IMR-90 (cell line): ENCODE data around the gene GH2.

Source experiments
- BHLHE40 ChIP-seq: fragments of 150-350 bp; IDR thresholded peaks from 2 replicates; pipeline ENCODE4 v1.6.1; 2016; ENCODE audit warnings: mild to moderate bottlenecking, low read depth, low read length
- CEBPB ChIP-seq: IDR thresholded peaks from 2 replicates; pipeline ENCODE4 v1.6.1; 2012; ENCODE audit warnings: low read depth, low read length, improper control_type of control experiment
- CHD1 ChIP-seq: IDR thresholded peaks from 2 replicates; pipeline ENCODE4 v1.6.1; 2012; ENCODE audit warnings: low read depth, low read length, improper control_type of control experiment
- MAFK ChIP-seq: IDR thresholded peaks from 2 replicates; pipeline ENCODE4 v1.6.1; 2012; ENCODE audit warnings: low read depth, low read length, improper control_type of control experiment
- MAZ ChIP-seq: IDR thresholded peaks from 2 replicates; pipeline ENCODE4 v1.6.1; 2012; ENCODE audit warnings: low read depth, mild to moderate bottlenecking, low read length, improper control_type of control experiment, moderate library complexity, borderline replicate concordance
- NFE2L2 ChIP-seq: fragments of 150-350 bp; IDR thresholded peaks from 2 replicates; pipeline ENCODE4 v1.6.1; 2016; ENCODE audit warnings: low read depth, mild to moderate bottlenecking, low read length
- POLR2A ChIP-seq: IDR thresholded peaks from 2 replicates; pipeline ENCODE4 v1.6.1; 2012; ENCODE audit warnings: mild to moderate bottlenecking, low read depth, low read length
- RAD21 ChIP-seq: IDR thresholded peaks from 2 replicates; pipeline ENCODE4 v1.6.1; 2012; ENCODE audit warnings: low read length, improper control_type of control experiment
- RCOR1 ChIP-seq: IDR thresholded peaks from 2 replicates; pipeline ENCODE4 v1.6.1; 2012; ENCODE audit warnings: mild to moderate bottlenecking, low read length, improper control_type of control experiment; ENCODE audit not compliant: insufficient replicate concordance
- RFX5 ChIP-seq: IDR thresholded peaks from 2 replicates; pipeline ENCODE4 v1.8.0; 2012; ENCODE audit warnings: low read depth, mild to moderate bottlenecking, low read length, moderate library complexity
- SMC3 ChIP-seq: fragments of 150-350 bp; IDR thresholded peaks from 2 replicates; pipeline ENCODE4 v1.6.1; 2016; ENCODE audit warnings: low read depth, mild to moderate bottlenecking, antibody characterized with exemption, low read length, moderate library complexity
- TF ChIP-seq, protein P1 (sequence below): conservative IDR thresholded peaks from 2 replicates; pipeline ENCODE4 v1.5.1; 2012; ENCODE audit warnings: mild to moderate bottlenecking, low read depth, low read length, improper control_type of control experiment
- TF ChIP-seq, protein P2 (sequence below): fragments of 150-350 bp; IDR thresholded peaks from 2 replicates; pipeline ENCODE4 v1.6.1; 2016; ENCODE audit warnings: low read depth, mild to moderate bottlenecking, low read length, moderate library complexity, borderline replicate concordance

DNA sequence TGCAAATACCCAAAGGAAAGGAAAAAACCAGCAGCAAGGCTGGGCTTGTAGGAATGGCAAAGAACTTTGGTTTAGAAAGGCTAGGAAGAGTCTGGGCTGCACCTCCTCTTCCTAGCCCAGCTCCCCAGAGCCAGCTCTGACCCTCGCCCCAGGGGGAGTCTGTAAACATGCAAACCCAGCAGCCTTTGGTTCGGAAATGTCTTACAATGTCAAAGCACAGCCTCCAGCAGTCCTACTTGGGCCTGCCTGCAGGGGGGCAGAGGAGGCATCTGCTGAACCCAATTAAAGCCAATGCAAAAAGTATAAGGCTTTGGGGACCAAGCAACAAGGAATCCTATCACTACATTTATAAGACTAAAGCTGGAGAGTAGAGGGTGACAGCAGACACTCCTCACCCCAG lies 49.3 kb downstream of the GH2 start:
- TF ChIP-seq, protein P1, sequence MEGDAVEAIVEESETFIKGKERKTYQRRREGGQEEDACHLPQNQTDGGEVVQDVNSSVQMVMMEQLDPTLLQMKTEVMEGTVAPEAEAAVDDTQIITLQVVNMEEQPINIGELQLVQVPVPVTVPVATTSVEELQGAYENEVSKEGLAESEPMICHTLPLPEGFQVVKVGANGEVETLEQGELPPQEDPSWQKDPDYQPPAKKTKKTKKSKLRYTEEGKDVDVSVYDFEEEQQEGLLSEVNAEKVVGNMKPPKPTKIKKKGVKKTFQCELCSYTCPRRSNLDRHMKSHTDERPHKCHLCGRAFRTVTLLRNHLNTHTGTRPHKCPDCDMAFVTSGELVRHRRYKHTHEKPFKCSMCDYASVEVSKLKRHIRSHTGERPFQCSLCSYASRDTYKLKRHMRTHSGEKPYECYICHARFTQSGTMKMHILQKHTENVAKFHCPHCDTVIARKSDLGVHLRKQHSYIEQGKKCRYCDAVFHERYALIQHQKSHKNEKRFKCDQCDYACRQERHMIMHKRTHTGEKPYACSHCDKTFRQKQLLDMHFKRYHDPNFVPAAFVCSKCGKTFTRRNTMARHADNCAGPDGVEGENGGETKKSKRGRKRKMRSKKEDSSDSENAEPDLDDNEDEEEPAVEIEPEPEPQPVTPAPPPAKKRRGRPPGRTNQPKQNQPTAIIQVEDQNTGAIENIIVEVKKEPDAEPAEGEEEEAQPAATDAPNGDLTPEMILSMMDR, result no peak
- TF ChIP-seq NFE2L2 (no peak), RFX5 (no peak), SMC3 (no peak), BHLHE40 (no peak), CEBPB (no peak), MAFK (no peak), POLR2A (no peak), CHD1 (no peak), MAZ (no peak), RCOR1 (no peak), RAD21 (no peak)
- TF ChIP-seq, protein P2, sequence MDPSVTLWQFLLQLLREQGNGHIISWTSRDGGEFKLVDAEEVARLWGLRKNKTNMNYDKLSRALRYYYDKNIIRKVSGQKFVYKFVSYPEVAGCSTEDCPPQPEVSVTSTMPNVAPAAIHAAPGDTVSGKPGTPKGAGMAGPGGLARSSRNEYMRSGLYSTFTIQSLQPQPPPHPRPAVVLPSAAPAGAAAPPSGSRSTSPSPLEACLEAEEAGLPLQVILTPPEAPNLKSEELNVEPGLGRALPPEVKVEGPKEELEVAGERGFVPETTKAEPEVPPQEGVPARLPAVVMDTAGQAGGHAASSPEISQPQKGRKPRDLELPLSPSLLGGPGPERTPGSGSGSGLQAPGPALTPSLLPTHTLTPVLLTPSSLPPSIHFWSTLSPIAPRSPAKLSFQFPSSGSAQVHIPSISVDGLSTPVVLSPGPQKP, result no peak
